HL-60 (cell line): ENCODE data around the gene MYRFL.

ENCODE experiments used
- DNase-seq, 2 experiments: peaks; one replicate each; pipeline ENCODE4 v3.0.0-alpha.2; 2010 to 2020; ENCODE audit warnings: low read depth in 1 of 2, low spot score in 1 of 2
- H3K27ac ChIP-seq: fragments of 250-450 bp; sonication (Bioruptor Pico); replicated peaks from 2 replicates; pipeline ENCODE4 v1.5.1; 2020; ENCODE audit warnings: mild to moderate bottlenecking, moderate library complexity
- H3K27me3 ChIP-seq: fragments of 250-450 bp; sonication (Bioruptor Pico); 2 replicates; pipeline ENCODE4 v1.5.1; 2021; ENCODE audit warnings: mild to moderate bottlenecking, moderate library complexity; ENCODE audit not compliant: insufficient read depth, poor library complexity, severe bottlenecking
- H3K4me3 ChIP-seq: replicated peaks from 2 replicates; pipeline ENCODE4 v1.5.1; 2011; ENCODE audit warnings: mild to moderate bottlenecking, control low read depth, low read length; ENCODE audit not compliant: insufficient read depth
- GABPA ChIP-seq: IDR thresholded peaks from 2 replicates; pipeline ENCODE4 v1.6.1; 2012; ENCODE audit warnings: low read depth
- POLR2AphosphoS5 ChIP-seq: IDR thresholded peaks from 2 replicates; pipeline ENCODE4 v1.6.1; 2012; ENCODE audit warnings: low read depth
- SPI1 ChIP-seq: IDR thresholded peaks from 2 replicates; pipeline ENCODE4 v1.6.1; 2012; ENCODE audit warnings: low read depth, mild to moderate bottlenecking, borderline replicate concordance
- TF ChIP-seq, protein P1 (sequence below): IDR thresholded peaks from 2 replicates; pipeline ENCODE4 v1.6.1; 2012; ENCODE audit warnings: low read depth; ENCODE audit not compliant: insufficient replicate concordance
- TF ChIP-seq, protein P2 (sequence below): IDR thresholded peaks from one replicate; pipeline ENCODE4 v1.5.1; 2011; ENCODE audit warnings: low read length, control low read depth, inconsistent platforms; ENCODE audit not compliant: insufficient read depth

Gene MYRFL

DNA sequence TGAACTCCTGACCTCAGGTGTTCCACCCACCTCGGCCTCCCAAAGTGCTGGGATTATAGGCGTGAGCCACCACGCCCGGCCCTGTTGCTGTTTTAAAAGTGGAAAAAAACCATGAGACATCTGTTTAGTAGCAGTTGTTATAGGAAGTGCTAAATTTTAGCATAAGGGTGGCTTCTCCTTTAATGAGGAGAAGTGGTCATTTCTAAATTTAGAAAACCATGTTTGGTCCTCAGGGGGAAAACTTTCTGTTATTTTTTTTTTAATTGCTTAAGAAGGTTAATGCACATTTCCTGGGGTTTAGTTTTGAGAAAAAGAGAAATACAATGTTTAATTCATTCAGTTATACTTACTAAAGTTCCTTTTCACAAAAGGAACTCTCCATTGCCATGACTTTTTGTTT lies 102.1 kb downstream of the MYRFL start:
- TF ChIP-seq SPI1: peak; percentile 50; the same call in 1 of the 2 replicates
- TF ChIP-seq, protein P1, sequence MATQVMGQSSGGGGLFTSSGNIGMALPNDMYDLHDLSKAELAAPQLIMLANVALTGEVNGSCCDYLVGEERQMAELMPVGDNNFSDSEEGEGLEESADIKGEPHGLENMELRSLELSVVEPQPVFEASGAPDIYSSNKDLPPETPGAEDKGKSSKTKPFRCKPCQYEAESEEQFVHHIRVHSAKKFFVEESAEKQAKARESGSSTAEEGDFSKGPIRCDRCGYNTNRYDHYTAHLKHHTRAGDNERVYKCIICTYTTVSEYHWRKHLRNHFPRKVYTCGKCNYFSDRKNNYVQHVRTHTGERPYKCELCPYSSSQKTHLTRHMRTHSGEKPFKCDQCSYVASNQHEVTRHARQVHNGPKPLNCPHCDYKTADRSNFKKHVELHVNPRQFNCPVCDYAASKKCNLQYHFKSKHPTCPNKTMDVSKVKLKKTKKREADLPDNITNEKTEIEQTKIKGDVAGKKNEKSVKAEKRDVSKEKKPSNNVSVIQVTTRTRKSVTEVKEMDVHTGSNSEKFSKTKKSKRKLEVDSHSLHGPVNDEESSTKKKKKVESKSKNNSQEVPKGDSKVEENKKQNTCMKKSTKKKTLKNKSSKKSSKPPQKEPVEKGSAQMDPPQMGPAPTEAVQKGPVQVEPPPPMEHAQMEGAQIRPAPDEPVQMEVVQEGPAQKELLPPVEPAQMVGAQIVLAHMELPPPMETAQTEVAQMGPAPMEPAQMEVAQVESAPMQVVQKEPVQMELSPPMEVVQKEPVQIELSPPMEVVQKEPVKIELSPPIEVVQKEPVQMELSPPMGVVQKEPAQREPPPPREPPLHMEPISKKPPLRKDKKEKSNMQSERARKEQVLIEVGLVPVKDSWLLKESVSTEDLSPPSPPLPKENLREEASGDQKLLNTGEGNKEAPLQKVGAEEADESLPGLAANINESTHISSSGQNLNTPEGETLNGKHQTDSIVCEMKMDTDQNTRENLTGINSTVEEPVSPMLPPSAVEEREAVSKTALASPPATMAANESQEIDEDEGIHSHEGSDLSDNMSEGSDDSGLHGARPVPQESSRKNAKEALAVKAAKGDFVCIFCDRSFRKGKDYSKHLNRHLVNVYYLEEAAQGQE: no peak
- Histone ChIP-seq H3K27me3 (no peaks in the 10 kb centered on the region), H3K27ac (peak overlapping the region; percentile 52), H3K4me3 (no peak overlapping the region)
- peak in 1 of 2 experiments; percentile 6 for DNase-seq

DNA sequence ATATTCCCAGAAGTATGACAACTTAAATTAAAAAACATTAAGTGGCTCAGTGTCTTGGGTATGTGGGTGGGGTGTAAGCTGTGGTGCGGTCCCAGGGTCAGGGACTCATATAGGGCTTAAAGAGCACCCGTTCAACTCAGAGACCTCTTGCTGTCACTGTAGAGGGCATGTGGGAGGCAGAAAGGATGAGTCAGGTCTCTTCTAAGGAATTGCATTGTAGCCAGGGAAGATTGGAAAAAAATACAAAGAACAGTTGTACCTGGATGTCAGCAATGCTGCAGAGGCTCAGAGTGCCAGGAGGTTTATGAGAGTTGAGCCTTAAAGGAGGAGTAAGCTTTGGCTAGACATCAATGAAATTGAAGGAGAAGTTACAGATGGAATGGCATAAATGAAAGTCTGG lies 104.1 kb downstream of the MYRFL start:
- DNase-seq: no peak
- H3K27ac ChIP-seq: no peak overlapping the region
- no peaks in the 10 kb centered on the region for H3K27me3 ChIP-seq
- TF ChIP-seq SPI1 (no peak), POLR2AphosphoS5 (no peak), GABPA (no peak)
- TF ChIP-seq, protein P2, sequence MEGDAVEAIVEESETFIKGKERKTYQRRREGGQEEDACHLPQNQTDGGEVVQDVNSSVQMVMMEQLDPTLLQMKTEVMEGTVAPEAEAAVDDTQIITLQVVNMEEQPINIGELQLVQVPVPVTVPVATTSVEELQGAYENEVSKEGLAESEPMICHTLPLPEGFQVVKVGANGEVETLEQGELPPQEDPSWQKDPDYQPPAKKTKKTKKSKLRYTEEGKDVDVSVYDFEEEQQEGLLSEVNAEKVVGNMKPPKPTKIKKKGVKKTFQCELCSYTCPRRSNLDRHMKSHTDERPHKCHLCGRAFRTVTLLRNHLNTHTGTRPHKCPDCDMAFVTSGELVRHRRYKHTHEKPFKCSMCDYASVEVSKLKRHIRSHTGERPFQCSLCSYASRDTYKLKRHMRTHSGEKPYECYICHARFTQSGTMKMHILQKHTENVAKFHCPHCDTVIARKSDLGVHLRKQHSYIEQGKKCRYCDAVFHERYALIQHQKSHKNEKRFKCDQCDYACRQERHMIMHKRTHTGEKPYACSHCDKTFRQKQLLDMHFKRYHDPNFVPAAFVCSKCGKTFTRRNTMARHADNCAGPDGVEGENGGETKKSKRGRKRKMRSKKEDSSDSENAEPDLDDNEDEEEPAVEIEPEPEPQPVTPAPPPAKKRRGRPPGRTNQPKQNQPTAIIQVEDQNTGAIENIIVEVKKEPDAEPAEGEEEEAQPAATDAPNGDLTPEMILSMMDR: no peak
- TF ChIP-seq, protein P1: no peak
- H3K4me3 ChIP-seq: no peak overlapping the region

DNA sequence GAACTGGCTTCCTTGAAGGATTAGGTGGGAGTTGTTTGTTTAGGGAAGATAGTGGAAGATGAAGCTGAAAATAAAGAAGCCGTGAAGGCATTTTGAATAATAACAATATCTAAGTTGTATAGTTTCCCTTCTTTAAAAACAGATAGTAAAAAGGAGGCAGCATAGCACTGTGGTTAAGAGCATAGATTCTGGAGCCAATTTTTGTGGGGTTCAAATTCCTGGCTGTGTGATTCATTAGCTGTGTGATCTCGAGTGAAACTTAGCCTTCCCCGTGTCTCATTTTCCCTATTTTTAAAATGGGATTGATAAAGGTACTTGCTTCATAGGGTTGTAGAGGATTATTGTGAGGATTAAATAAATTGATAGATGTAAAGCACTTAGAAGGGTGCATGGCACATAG lies 104.5 kb downstream of the MYRFL start:
- no peak overlapping the region for H3K4me3 ChIP-seq
- no peak overlapping the region for H3K27ac ChIP-seq
- no peaks in the 10 kb centered on the region for H3K27me3 ChIP-seq
- DNase-seq: no peak
- TF ChIP-seq, protein P2: no peak
- TF ChIP-seq, protein P1: no peak
- no peak for TF ChIP-seq GABPA
- TF ChIP-seq POLR2AphosphoS5: no peak
- no peak for TF ChIP-seq SPI1
